Breast epithelium (tissue), 3 donors: ENCODE measurements around the gene SENP3.

Source experiments
- CTCF ChIP-seq, 3 donors: fragments of 450-650 bp; IDR thresholded peaks; one replicate each; pipeline ENCODE4 v1.5.1; 2016 to 2017; ENCODE audit warnings: antibody characterized with exemption in 3 of 3, mild to moderate bottlenecking in 3 of 3, moderate library complexity in 3 of 3
- POLR2A ChIP-seq: fragments of 450-650 bp; IDR thresholded peaks from one replicate; pipeline ENCODE4 v1.6.1; 2016; ENCODE audit warnings: antibody characterized with exemption, mild to moderate bottlenecking, moderate library complexity
- POLR2AphosphoS5 ChIP-seq, 3 donors: sonication (generic); formaldehyde crosslinking; IDR thresholded peaks; one replicate each; pipeline ENCODE4 v1.6.1; 2017; ENCODE audit warnings: antibody characterized with exemption in 3 of 3

GRCh38 chr17:7572338-7572587, 10.5 kb downstream of the SENP3 start:
- TF ChIP-seq CTCF (IDR thresholded peaks at IDR 0.05) (no peak), POLR2AphosphoS5 (IDR thresholded peaks at IDR 0.05) (no peak), POLR2A (no peak)
